Aorta (tissue), 5 donors: ENCODE data around the gene CDC5L. TPM values are rescaled to one million over a fixed set of nuclear protein-coding genes. Genes with fewer than 3 reads are reported as not detected.
"Not testable (repeated sequence)": the region's sequence is repeated elsewhere in the genome, so short reads cannot be mapped to it uniquely, and the experiment has no call there.

Experiments
- ATAC-seq: fragments of 200-7000 bp; cut with Tn5 transposase; one replicate; pipeline ENCODE4 v1.9.1; 2022; ENCODE audit warnings: moderate library complexity; ENCODE audit not compliant: low FRiP score
- DNase-seq, 2 donors: peaks; one replicate each; pipeline ENCODE4 v3.0.0-alpha.2; 2020
- H3K27ac ChIP-seq, 2 donors: one replicate each; pipeline ENCODE4 v1.5.1; 2013; ENCODE audit warnings: low read length in 2 of 2, mild to moderate bottlenecking in 2 of 2, moderate library complexity in 2 of 2, control low read depth in 1 of 2, inconsistent platforms in 1 of 2, low read depth in 1 of 2
- H3K27me3 ChIP-seq, 2 donors: one replicate each; pipeline ENCODE4 v1.6.1; 2013; ENCODE audit warnings: control low read depth in 1 of 2, low read length in 1 of 2, mild to moderate bottlenecking in 1 of 2, moderate library complexity in 1 of 2; ENCODE audit not compliant: insufficient read depth in 2 of 2, control insufficient read depth in 1 of 2
- H3K36me3 ChIP-seq, 2 donors: one replicate each; pipeline ENCODE4 v1.6.1; 2013; ENCODE audit warnings: control low read depth in 1 of 2, low read length in 1 of 2, mild to moderate bottlenecking in 1 of 2; ENCODE audit not compliant: insufficient read depth in 2 of 2, control insufficient read depth in 1 of 2
- H3K4me1 ChIP-seq, 2 donors: one replicate each; pipeline ENCODE4 v1.6.1; 2013; ENCODE audit warnings: low read length in 2 of 2, control low read depth in 1 of 2, mild to moderate bottlenecking in 1 of 2, moderate library complexity in 1 of 2; ENCODE audit not compliant: insufficient read depth in 2 of 2, control insufficient read depth in 1 of 2
- H3K4me3 ChIP-seq, 2 donors: one replicate each; pipeline ENCODE4 v1.5.1; 2013; ENCODE audit warnings: low read length in 2 of 2, control low read depth in 1 of 2, mild to moderate bottlenecking in 1 of 2
- H3K9me3 ChIP-seq: one replicate; pipeline ENCODE4 v1.6.1; 2013; ENCODE audit warnings: mild to moderate bottlenecking, low read length; ENCODE audit not compliant: control insufficient read depth
- WGBS, 2 donors: extraction: QIAGEN DNeasy Blood & Tissue Kit; methylation state at CpG; one replicate each; pipeline ENCODE4 v1.1.7; 2013; 5-methylcytosine and 5-hydroxymethylcytosine counted together
- intact Hi-C, 2 donors: fragments of 100-400 bp; cut with DNase I; formaldehyde crosslinking; loops; one replicate each; pipeline versions ENCODE4 v1.14.2 to v1.15.0; 2022
- polyA plus RNA-seq, 2 donors: library from polyadenylated mRNA; stranded (reverse); fragments of 200-250 nt; gene quantifications; one replicate each; pipeline ENCODE4 v1.2.3, GENCODE V29; 2013
- total RNA-seq, 2 donors: library from RNA; stranded (reverse); fragmentation: NEBNext Ultra II Directional; extraction: Animal tissue kit (Norgen Biotek cat#: 25700); gene quantifications; one replicate each; pipeline ENCODE4 v1.2.1, GENCODE V29; 2021
- donor health status: healthy with polysubstance abuse.
- donor health status: Bipolar disorder and iron deficiency.
- donor health status: DM: no; HTN: no; CAD: no.
- donor health status: DM: no; HTN: no; CAD: no.
- donor health status: DM: yes; HTN: yes; CAD: no.

Gene CDC5L
- total and polyA plus RNA-seq, 4 donors, result 7.0 to 22.6 (median 13.9) TPM

GRCh38 chr6:44346818-44347217 lies 40.7 kb upstream of the CDC5L start:
- ATAC-seq, H3K27ac ChIP-seq, H3K4me1 ChIP-seq, intact Hi-C loops, H3K9me3 ChIP-seq, H3K36me3 ChIP-seq, H3K27me3 ChIP-seq, DNase-seq, H3K4me3 ChIP-seq: not testable (repeated sequence)
- 80 to 81% methylated on average over 4 of the region's 4 CpGs for WGBS, 2 donors

DNA sequence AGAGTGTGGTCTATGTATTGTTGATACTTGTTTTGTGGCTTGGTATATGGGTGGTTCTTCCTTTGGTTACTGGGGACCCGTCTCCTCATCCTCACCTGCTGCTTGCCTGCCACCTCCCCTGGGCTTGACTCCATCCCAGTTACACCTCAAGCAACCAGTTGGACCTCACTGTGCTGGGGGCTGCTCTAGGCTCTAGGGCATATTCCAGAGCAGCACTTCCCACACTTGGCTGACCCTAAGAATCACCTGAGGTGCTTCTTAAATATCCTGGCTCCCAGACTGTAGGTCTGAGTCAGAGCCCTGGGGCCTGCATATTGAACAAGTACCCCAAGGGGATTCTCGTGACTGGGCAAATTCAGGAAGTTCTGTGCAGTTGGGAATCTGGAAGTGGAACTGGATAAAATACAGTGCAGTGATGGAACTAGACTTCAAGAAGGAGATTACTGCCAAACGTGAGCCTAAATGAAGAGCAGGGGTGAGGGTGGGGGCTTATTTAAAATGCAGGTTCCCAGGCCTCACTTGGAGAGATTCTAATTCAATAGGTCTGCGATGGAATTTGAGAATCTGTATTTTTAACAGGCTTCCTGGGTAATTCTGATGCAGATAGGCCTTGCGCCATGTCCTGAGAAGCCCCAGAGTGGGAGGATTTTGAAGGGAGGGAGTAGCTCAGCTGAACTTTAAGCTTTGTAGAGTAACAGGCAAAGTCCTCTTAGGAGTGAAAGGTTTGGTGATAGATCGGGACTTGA lies 37.4 kb upstream of the CDC5L start:
- no peaks in the 10 kb centered on the region for H3K27me3 ChIP-seq
- no peak for ATAC-seq
- H3K27ac ChIP-seq, result no peak overlapping the region
- no peak overlapping the region for H3K4me3 ChIP-seq
- no peaks in the 10 kb centered on the region for H3K4me1 ChIP-seq
- H3K36me3 ChIP-seq, result no peaks in the 10 kb centered on the region
- no peaks in the 10 kb centered on the region for H3K9me3 ChIP-seq
- 77 to 78% methylated on average over 6 of the region's 6 CpGs for WGBS, 2 donors
- intact Hi-C loops, result no loop called here
- DNase-seq, result no peak

DNA sequence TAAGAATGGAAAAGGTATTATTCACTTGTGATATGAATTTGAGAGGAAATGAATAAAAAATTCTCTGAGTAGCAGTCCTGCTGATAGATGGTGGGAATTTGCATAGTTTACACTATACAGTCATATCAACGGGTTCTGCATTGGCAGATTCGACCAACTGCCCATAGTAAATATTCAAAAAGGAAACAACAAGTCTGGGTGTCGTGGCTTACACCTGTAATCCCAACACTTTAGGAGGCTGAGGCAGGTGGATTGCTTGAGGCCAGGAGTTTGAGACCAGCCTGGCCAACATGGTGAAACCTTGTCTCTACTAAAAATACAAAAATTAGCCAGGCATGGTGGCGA lies 36.9 kb upstream of the CDC5L start:
- H3K27me3 ChIP-seq, H3K27ac ChIP-seq, H3K36me3 ChIP-seq, intact Hi-C loops, DNase-seq, H3K4me3 ChIP-seq, H3K9me3 ChIP-seq, ATAC-seq, H3K4me1 ChIP-seq: not testable (repeated sequence)
- 73 to 76% methylated on average over 4 of the region's 4 CpGs for WGBS, 2 donors

DNA sequence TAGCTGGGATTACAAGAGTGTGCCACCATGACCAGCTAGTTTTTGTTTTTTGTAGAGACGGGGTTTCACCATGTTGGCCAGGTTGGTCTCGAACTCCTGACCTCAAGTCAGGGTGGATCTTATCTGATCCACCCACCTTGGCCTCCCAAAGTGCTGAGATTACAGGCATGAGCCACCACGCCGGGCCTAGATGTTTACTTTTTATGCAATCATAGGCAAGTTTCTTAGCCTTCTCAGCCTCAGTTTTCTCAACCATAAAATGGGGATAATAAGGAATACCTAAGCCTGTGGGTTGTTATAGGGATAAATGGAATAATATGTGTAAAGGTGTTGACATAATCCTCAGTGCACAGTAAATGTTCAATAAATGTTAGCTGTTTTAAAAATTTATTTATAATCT lies 35.2 kb upstream of the CDC5L start:
- H3K27ac ChIP-seq, result no peak overlapping the region
- DNase-seq (no peak), ATAC-seq (no peak)
- H3K4me3 ChIP-seq, result no peak overlapping the region
- no peaks in the 10 kb centered on the region for H3K36me3 ChIP-seq
- 83 to 91% methylated on average over 4 of the region's 4 CpGs for WGBS, 2 donors
- H3K27me3 ChIP-seq, result no peaks in the 10 kb centered on the region
- H3K9me3 ChIP-seq, result peaks cover 3% of the 10 kb centered on the region
- intact Hi-C loops, result no loop called here
- H3K4me1 ChIP-seq, result no peaks in the 10 kb centered on the region

DNA sequence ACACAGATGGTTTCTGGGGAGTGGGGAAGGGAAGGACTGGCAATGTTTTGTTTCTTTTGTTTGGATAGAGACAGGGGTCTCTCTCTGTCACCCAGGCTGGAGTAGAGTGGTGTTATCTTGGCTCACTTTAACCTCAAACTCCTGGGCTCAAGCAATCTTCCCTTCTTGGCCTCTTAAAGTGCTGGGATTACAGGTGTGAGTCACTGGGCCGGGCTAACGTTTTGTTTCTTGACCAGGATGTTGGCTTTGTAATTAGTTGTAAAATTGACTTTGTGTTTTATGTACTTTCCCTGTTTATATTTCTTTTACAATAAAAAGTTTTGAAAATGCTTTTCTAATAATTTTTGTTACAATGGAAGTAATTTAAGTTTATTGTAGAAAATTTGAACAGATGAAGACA lies 34.2 kb upstream of the CDC5L start:
- Histone ChIP-seq H3K27me3 (no peaks in the 10 kb centered on the region), H3K27ac (no peak overlapping the region), H3K4me1 (no peaks in the 10 kb centered on the region), H3K36me3 (no peaks in the 10 kb centered on the region), H3K4me3 (no peak overlapping the region), H3K9me3 (peaks cover 3% of the 10 kb centered on the region)
- DNase-seq (no peak), ATAC-seq (no peak)
- WGBS, 2 donors, result 73% methylated on average over 2 of the region's 2 CpGs
- intact Hi-C loops, result no loop called here

DNA sequence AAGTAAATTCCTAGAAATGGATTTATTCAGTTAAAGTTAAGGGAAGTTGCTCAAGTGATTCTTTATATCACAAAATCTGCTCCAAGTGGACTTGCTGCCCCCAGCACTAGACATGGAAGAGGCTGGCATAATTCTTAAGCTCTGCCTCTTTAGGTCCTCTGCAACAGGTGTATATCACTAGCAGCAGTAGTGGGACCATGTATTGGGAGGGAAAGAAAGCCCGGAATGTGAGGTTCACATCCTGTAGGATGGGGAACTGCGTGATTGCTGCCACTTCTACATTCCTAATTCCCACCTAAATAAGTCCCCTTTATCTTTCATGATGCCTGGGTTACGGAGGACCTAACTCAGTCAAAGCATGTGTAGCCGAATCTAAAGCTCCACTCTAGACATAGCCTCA lies 31.9 kb upstream of the CDC5L start:
- intact Hi-C loops, result no loop called here
- no peaks in the 10 kb centered on the region for H3K27me3 ChIP-seq
- 83 to 85% methylated on average over 4 of the region's 4 CpGs for WGBS, 2 donors
- H3K4me1 ChIP-seq, result no peaks in the 10 kb centered on the region
- H3K9me3 ChIP-seq, result peaks cover 3% of the 10 kb centered on the region
- no peak overlapping the region for H3K27ac ChIP-seq
- ATAC-seq, result no peak
- no peak overlapping the region for H3K4me3 ChIP-seq
- no peak for DNase-seq
- no peaks in the 10 kb centered on the region for H3K36me3 ChIP-seq

DNA sequence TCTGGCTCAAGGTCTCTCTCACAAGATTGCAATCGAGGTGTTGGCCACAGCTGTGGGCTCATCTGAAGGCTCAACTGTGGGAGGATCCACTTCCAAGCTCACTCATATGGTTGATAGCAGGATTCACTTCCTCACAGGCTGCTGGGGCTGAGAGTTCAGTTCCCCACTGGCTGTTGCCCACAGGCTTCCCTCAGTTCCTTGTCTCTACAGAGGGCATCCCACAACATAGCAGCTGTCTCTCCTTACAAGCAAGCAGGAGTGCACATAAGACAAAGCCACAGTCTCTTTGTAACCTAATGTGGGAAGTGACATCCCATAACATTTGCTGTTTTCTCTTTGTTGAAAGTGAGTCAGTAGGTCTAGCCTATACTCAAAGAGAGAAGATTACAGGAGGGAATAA lies 31.0 kb upstream of the CDC5L start:
- H3K27me3 ChIP-seq, result no peaks in the 10 kb centered on the region
- 61 to 71% methylated on average over 1 of the region's 1 CpG for WGBS, 2 donors
- DNase-seq (no peak), ATAC-seq (no peak)
- H3K4me1 ChIP-seq, result no peaks in the 10 kb centered on the region
- H3K4me3 ChIP-seq, result no peak overlapping the region
- H3K27ac ChIP-seq, result no peak overlapping the region
- peaks cover 3% of the 10 kb centered on the region for H3K9me3 ChIP-seq
- intact Hi-C loops, result no loop called here
- no peaks in the 10 kb centered on the region for H3K36me3 ChIP-seq

- Histone ChIP-seq H3K4me3 (no peak overlapping the region), H3K4me1 (no peaks in the 10 kb centered on the region), H3K36me3 (no peaks in the 10 kb centered on the region), H3K27ac (no peak overlapping the region), H3K27me3 (no peaks in the 10 kb centered on the region), H3K9me3 (peaks cover 3% of the 10 kb centered on the region)
- DNase-seq (no peak), ATAC-seq (no peak)
- intact Hi-C loops, result no loop called here
- WGBS, 2 donors, result 74 to 77% methylated on average over 3 of the region's 3 CpGs
Measured at GRCh38 chr6:44359973-44360372, 27.5 kb upstream of the CDC5L start.

GRCh38 chr6:44361947-44362346 lies 25.6 kb upstream of the CDC5L start:
- no peak for DNase-seq
- no peaks in the 10 kb centered on the region for H3K36me3 ChIP-seq
- WGBS, 2 donors, result 74 to 76% methylated on average over 6 of the region's 6 CpGs
- no peaks in the 10 kb centered on the region for H3K4me1 ChIP-seq
- H3K27me3 ChIP-seq, result no peaks in the 10 kb centered on the region
- H3K9me3 ChIP-seq, result no peaks in the 10 kb centered on the region
- no peak overlapping the region for H3K27ac ChIP-seq
- intact Hi-C loops, result no loop called here
- no peak overlapping the region for H3K4me3 ChIP-seq
- ATAC-seq, result no peak
